ENCODE results near the gene TUFM. TPM values are rescaled to one million over a fixed set of nuclear protein-coding genes. Genes with fewer than 3 reads are reported as not detected.
"Not testable (repeated sequence)": the region's sequence is repeated elsewhere in the genome, so short reads cannot be mapped to it uniquely, and the experiment has no call there.

The TUFM gene
- polyA plus RNA-seq, 3 donors from 2014 or later, result 149 to 206 (median 153) TPM

DNA sequence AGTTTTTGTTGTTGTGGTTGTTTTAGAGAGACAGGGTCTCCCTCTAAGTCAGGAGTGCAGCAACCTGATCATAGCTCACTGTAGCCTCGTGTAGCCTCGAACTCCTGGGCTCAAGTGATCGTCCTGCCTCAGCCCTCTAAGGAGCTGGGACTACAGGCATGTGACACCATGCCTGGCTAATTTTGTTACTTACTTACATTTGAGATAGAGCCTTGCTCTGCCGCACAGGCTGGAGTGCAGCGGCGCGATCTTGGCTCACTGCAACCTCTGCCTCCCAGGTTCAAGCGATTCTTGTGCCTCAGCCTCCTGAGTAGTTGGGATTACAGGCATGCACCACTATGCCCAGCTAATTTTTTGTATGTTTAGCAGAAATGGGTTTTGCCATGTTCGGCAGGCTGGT is 21.5 kb upstream of the TUFM start:
- not testable (repeated sequence) for DNase-seq, H3K4me3 Mint-ChIP-seq, H3K27ac Mint-ChIP-seq

DNA sequence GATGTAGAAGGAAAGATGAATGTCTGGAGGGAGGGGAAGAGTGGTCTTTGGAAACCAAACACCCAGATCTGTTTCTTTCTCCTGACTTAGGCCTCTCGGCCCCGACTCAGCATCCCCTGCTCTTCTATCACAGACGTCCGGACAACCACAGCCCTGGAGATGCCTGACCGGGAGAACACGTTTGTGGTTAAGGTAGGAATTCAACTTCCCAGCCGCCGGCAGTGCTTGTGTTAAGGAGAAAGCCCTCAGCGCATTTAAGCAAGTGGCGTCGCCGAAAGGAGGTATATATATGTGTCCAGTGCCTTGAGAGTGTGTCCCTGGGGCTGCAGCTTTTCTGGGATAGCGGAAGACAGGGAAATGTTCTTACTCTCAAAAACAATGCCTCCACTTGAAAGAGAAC is 21.1 kb upstream of the TUFM start:
- Mint-ChIP-seq H3K36me3 (peaks cover 0 to 17% (median 9%) of the 10 kb centered on the region in 3 donors), H3K4me3 (peak overlapping the region in 1 of 5 donors; percentile 29), H3K27me3 (ENCODE audit: low read depth in 3 of 3) (peaks cover 0 to 3% (median 2%) of the 10 kb centered on the region in 3 donors), H3K4me1 (peaks cover 22 to 24% of the 10 kb centered on the region in 2 donors), H3K9me3 (peaks cover 0 to 1% (median 0%) of the 10 kb centered on the region in 6 donors), H3K27ac (peak overlapping the region in 2 of 6 donors; percentile 50 to 62)
- no peak for DNase-seq

More for the DNA sequence above, 21.5 kb upstream of the TUFM start:
- H3K27me3 Mint-ChIP-seq (ENCODE audit: low read depth in 3 of 3); H3K9me3 Mint-ChIP-seq: not testable (repeated sequence)
- Mint-ChIP-seq H3K4me1 (peaks cover 22 to 24% of the 10 kb centered on the region in 2 donors), H3K36me3 (peaks cover 0 to 17% (median 9%) of the 10 kb centered on the region in 3 donors)

DNA sequence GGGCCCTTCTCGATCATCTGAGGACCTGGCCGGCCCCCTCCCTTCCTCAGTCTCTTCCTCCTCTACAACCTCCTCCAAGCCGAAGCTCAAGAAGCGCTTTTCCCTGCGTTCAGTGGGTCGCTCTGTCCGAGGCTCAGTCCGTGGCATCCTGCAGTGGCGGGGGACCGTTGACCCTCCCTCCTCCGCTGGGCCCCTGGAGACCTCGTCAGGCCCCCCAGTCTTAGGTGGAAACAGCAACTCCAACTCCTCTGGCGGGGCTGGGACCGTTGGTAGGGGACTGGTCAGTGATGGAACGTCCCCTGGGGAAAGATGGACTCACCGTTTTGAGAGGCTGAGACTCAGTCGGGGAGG is 20.3 kb upstream of the TUFM start:
- Mint-ChIP-seq H3K27me3 (ENCODE audit: low read depth in 3 of 3) (peaks cover 0 to 3% (median 2%) of the 10 kb centered on the region in 3 donors), H3K27ac (peak overlapping the region in 2 of 6 donors; percentile 48 to 61), H3K4me3 (no peak overlapping the region), H3K9me3 (peaks cover 0 to 1% (median 0%) of the 10 kb centered on the region in 6 donors), H3K4me1 (peaks cover 22 to 24% of the 10 kb centered on the region in 2 donors), H3K36me3 (peaks cover 0 to 17% (median 9%) of the 10 kb centered on the region in 3 donors)
- no peak for DNase-seq

DNA sequence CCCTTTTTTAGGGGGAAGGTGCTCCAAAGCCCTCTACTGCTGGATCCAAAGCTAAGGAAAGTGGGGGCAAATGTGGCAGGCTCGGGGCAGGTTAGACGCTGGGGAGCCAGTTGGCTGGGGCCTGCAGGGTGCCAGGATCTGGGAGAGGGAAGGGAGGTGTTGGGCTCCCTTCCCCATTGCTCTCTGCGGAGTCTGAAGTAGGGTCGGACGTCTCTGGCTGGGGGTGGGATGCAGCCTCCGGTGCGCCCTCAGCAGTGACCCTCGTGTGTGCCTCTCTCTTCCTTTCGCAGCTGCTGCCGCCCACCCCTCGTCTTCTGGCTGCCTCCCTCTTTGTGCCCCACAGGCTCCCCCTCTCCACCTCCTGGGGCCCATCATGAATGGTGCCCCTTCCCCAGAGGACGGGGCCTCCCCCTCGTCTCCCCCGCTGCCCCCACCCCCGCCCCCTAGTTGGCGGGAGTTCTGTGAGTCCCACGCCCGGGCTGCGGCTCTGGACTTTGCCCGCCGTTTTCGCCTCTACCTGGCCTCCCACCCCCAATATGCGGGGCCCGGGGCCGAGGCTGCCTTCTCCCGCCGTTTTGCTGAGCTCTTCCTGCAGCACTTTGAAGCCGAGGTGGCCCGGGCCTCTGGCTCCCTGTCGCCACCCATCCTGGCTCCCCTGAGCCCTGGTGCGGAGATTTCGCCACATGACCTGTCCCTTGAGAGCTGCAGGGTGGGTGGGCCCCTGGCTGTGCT is 19.7 kb upstream of the TUFM start:
- peak overlapping the region in 1 of 6 donors; percentile 95 for H3K27ac Mint-ChIP-seq
- DNase-seq, result no peak

DNA sequence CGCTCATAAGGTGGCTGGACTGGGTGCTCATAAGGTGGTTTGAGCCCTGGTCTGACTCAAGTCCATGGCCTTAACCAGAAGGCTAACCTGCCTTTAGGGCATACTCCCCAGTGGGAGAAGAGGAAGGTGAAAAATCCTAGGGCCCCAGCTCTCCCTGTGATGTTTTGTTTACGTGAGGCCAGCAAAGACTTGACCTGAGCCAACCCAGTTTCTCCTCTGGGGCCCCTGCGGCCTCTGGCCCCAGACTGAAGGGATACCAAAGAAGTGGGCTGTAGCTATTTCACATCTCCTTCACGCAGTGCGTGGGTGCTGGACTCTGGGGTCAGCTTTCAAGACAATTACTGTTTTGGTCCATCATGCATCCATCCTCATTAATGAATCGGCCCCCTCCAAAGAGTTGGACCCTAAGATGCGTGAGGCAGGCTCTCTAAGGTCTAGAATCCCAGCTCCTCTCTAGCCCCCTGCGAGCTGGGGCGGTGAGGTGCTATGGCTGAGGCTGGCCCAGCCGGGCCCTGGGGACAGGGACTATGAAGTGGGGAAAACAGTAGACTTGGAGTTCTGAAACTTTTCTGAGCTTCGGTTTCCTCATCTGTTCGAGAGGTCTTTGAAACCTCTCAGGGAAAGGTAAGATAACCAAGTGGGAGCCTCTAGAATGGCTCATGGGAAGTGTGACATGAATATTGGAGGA is 19.0 kb upstream of the TUFM start:
- Mint-ChIP-seq H3K4me1 (peaks cover 22 to 24% of the 10 kb centered on the region in 2 donors), H3K9me3 (peaks cover 0 to 1% (median 0%) of the 10 kb centered on the region in 6 donors), H3K27ac (peak overlapping the region; percentile 73 to 99 (median 94)), H3K4me3 (peak overlapping the region; percentile 98 to 99 (median 98)), H3K27me3 (ENCODE audit: low read depth in 3 of 3) (peaks cover 0 to 3% (median 2%) of the 10 kb centered on the region in 3 donors), H3K36me3 (peaks cover 0 to 14% (median 5%) of the 10 kb centered on the region in 3 donors)
- no peak for DNase-seq

More for the DNA sequence above, 19.7 kb upstream of the TUFM start:
- Mint-ChIP-seq H3K4me3 (no peak overlapping the region), H3K4me1 (peaks cover 22 to 24% of the 10 kb centered on the region in 2 donors), H3K36me3 (peaks cover 0 to 17% (median 9%) of the 10 kb centered on the region in 3 donors), H3K27me3 (ENCODE audit: low read depth in 3 of 3) (peaks cover 0 to 3% (median 2%) of the 10 kb centered on the region in 3 donors), H3K9me3 (peaks cover 0 to 1% (median 0%) of the 10 kb centered on the region in 6 donors)

DNA sequence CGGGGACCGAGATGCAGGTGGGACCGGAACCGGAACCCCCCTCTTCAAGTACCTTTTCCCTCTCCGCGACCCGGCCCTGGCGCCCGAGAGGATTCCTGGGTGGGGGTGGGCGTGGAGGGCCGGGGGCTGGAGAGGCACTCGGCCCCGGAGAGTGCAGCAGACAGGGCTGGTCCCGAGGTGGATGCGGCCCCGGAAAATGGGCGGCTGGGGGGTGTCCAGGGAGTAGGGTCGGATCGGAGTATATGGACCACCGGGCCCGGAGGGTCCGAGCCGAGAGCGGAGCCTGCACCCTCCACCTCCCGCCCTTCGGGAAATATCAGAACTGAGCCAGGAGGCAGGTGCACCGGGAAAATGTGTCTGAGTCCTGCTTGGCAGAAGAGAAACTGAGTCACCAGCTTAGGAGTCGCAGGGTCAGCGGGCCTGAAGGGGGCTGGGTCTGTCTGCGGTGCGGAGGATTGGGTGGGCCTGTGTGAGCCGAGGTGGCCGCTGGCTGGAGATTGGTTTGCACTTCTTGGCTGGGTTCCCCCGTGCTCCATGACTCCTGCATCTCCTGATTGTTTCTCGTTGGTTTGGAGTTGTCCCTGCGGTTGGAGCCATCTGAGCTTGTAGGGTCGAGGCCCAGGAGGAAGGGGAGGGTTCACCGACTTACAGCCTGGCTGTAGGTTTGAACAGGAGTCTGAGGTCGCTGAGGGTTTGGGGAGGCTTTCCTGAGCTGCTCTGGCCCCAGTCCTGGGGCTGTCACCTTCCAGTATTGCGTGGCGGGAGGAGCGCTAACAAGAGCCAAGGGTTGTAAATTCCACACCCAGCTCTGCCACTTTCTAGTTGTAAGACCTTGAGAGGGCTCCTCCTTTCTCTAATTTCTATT is 18.0 kb upstream of the TUFM start:
- peaks cover 0 to 1% (median 0%) of the 10 kb centered on the region in 6 donors for H3K9me3 Mint-ChIP-seq
- H3K36me3 Mint-ChIP-seq, result peaks cover 0 to 4% (median 0%) of the 10 kb centered on the region in 3 donors
- peak overlapping the region; percentile 93 to 99 (median 97) for H3K27ac Mint-ChIP-seq
- no peak for DNase-seq
- peak overlapping the region; percentile 98 to 99 (median 98) for H3K4me3 Mint-ChIP-seq
- H3K4me1 Mint-ChIP-seq, result peaks cover 22 to 24% of the 10 kb centered on the region in 2 donors
- H3K27me3 Mint-ChIP-seq (ENCODE audit: low read depth in 3 of 3), result peaks cover 0 to 3% (median 2%) of the 10 kb centered on the region in 3 donors

DNA sequence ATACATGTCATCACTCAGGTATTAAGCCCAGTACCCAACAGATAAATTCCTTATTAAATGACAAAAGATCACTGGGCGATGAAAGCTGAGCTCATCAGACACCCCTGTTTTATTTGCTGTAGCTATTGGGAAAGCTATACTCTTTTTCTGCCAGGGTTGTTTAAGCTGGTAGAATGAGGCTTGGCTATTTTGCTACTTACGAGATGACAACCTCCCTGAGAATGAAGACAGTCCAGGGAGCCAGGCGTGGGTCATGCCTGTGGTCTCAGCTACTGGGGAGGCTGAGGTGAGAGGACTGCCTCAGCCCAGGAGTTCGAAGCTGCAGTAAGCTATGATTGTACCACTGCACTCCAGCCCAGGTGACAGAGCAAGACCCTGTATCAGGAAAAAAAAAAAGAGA is 13.2 kb upstream of the TUFM start:
- Mint-ChIP-seq H3K4me3 (no peak overlapping the region), H3K4me1 (peaks cover 8 to 11% of the 10 kb centered on the region in 2 donors), H3K9me3 (no peaks in the 10 kb centered on the region), H3K27ac (peak overlapping the region in 1 of 6 donors; percentile 13), H3K36me3 (no peaks in the 10 kb centered on the region), H3K27me3 (ENCODE audit: low read depth in 3 of 3) (peaks cover 0 to 2% (median 0%) of the 10 kb centered on the region in 3 donors)
- DNase-seq, result no peak

DNA sequence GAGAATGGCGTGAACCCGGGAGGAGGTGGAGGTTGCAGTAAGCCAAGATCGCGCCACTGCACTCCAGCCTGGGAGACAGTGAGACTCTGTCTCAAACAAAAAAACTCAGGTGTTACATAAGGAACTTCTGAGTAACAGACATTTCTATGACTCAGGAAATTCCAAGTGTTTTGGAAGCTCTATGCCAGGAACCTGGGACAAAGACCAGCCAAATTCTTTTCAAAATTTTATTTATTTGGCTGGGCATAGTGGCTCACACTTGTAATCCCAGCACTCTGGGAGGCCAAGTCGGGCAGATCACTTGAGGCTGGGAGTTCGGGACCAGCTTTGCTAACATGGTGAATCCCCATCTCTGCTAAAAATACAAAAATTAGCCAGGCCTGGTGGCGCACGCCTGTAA is 12.3 kb upstream of the TUFM start:
- peaks cover 0 to 2% (median 0%) of the 10 kb centered on the region in 3 donors for H3K27me3 Mint-ChIP-seq (ENCODE audit: low read depth in 3 of 3)
- no peaks in the 10 kb centered on the region for H3K9me3 Mint-ChIP-seq
- H3K36me3 Mint-ChIP-seq, result no peaks in the 10 kb centered on the region
- H3K4me3 Mint-ChIP-seq, result no peak overlapping the region
- H3K4me1 Mint-ChIP-seq, result peaks cover 4 to 7% of the 10 kb centered on the region in 2 donors
- no peak for DNase-seq
- H3K27ac Mint-ChIP-seq, result no peak overlapping the region

DNA sequence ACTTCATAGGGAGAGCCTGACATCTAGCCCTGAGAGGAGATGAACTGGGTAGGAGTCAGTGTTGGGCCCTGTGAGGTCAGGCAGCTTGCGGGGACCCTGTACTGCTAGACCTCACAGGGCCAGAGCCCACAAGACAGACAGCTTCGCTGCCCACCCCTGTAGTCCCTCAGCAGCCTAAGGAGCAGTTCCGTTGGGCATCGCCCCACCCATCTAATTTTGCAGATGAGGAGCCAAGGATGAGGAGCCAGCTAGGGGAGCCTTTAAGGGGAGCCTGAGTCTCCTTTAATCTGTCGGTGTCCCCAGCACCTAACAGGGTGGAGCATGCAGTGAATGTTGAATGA is 755 bp upstream of the TUFM start:
- DNase-seq, result no peak
- Mint-ChIP-seq H3K9me3 (no peaks in the 10 kb centered on the region), H3K4me1 (peaks cover 32 to 33% of the 10 kb centered on the region in 2 donors), H3K27ac (peak overlapping the region; percentile 86 to 97 (median 94)), H3K36me3 (peaks cover 0 to 6% (median 4%) of the 10 kb centered on the region in 3 donors), H3K4me3 (peak overlapping the region; percentile 89 to 97 (median 94)), H3K27me3 (ENCODE audit: low read depth in 3 of 3) (peaks cover 1 to 7% (median 2%) of the 10 kb centered on the region in 3 donors)

DNA sequence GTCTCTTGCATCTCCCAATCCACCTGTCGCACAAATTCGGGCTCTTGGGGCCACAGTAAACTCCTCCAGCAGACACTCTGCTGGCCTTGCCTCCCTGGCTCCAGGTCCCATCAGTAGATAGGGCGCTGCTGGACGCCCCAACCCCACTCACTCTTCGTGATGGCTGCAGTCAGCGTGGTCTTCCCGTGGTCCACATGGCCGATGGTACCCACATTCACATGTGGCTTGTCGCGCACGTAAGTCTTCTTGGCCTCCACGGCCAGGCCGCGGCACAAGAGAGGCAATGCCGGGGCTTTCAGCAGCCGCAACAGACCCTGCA is 428 bp downstream of the TUFM start:
- H3K27me3 Mint-ChIP-seq (ENCODE audit: low read depth in 3 of 3), result peaks cover 1 to 8% (median 2%) of the 10 kb centered on the region in 3 donors
- no peaks in the 10 kb centered on the region for H3K9me3 Mint-ChIP-seq
- peak overlapping the region; percentile 86 to 97 (median 94) for H3K27ac Mint-ChIP-seq
- peaks cover 32 to 33% of the 10 kb centered on the region in 2 donors for H3K4me1 Mint-ChIP-seq
- H3K4me3 Mint-ChIP-seq, result peak overlapping the region; percentile 89 to 97 (median 94)
- DNase-seq, result no peak
- H3K36me3 Mint-ChIP-seq, result peaks cover 0 to 6% (median 4%) of the 10 kb centered on the region in 3 donors

DNA sequence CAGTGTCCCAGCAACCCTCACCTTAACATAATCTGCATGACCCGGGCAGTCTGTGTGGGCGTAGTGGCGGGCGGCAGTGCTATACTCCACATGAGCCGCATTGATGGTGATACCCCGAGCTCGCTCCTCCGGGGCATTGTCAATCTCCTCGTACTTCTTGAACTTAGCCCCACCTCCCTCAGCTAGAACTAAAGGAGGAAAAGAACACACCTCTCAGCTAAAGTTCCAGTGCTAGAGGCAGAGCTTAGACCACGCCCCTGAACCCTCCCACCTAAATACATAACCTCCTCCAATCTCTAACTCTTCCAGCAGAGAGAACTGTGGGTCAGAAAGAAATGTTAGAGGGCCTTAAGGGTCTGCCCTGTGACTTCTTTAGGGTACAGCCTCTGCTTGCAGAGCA is 855 bp downstream of the TUFM start:
- Mint-ChIP-seq H3K27ac (peak overlapping the region; percentile 86 to 97 (median 94)), H3K27me3 (ENCODE audit: low read depth in 3 of 3) (peaks cover 1 to 8% (median 2%) of the 10 kb centered on the region in 3 donors), H3K4me3 (peak overlapping the region; percentile 89 to 97 (median 94)), H3K9me3 (no peaks in the 10 kb centered on the region), H3K36me3 (peaks cover 0 to 6% (median 4%) of the 10 kb centered on the region in 3 donors), H3K4me1 (peaks cover 32 to 33% of the 10 kb centered on the region in 2 donors)
- DNase-seq, result no peak

DNA sequence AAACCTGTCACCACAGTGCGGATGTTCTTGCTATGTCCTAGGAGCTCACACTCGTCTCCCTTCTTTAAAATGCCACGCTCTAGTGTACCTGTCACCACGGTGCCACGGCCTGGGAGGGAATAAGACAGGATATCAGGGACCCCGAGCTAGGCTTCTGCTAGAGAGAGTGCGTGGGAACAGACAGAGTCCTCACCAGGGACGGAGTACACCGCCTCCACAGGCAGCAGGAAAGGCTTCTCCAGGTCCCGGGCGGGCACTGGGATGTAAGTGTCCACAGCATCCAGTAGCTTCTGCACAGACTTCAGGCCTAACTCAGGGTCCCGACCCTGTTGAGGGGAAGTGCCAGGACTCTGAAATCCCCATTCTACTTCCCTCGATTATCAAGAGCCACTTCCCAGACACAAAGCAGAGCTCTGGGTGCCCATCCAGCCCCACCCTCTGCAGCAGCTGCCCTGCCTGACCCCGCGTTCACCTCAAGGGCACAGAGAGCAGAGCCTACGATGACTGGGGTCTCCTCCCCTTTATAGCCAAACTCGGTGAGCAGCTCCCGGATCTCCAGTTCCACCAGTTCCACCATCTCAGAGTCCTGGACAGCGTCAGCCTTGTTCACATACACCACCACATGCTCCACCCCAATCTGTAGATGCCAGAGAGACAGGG is 1.8 kb downstream of the TUFM start:
- Mint-ChIP-seq H3K4me3 (peak overlapping the region; percentile 35 to 97 (median 94)), H3K36me3 (peaks cover 0 to 6% (median 4%) of the 10 kb centered on the region in 3 donors), H3K9me3 (no peaks in the 10 kb centered on the region), H3K4me1 (peaks cover 32 to 33% of the 10 kb centered on the region in 2 donors), H3K27me3 (ENCODE audit: low read depth in 3 of 3) (peaks cover 1 to 8% (median 2%) of the 10 kb centered on the region in 3 donors), H3K27ac (peak overlapping the region in 4 of 6 donors; percentile 94 to 97 (median 94))
- DNase-seq, result no peak

DNA sequence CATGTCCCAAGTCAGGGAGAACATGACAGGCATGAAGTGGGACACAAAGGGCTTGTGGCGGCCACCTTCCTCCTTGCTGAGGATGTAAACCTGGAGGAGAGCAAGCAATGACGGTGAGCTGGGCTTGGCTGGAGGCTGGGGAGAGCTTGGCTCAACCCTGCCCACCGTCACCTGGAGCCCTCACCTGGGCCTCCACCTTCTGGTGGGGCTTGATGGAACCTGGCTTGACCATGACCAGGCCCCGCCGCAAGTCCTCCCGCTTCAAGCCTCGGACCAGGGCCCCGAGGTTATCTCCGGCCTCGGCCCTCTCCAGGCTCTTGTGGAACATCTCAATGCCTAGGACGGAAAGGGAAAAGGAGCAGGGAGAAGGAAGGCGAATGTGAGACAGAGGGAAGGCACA is 2.4 kb downstream of the TUFM start:
- Mint-ChIP-seq H3K9me3 (no peaks in the 10 kb centered on the region), H3K27me3 (ENCODE audit: low read depth in 3 of 3) (peaks cover 1 to 8% (median 2%) of the 10 kb centered on the region in 3 donors), H3K4me1 (peaks cover 32 to 33% of the 10 kb centered on the region in 2 donors), H3K4me3 (no peak overlapping the region), H3K27ac (no peak overlapping the region), H3K36me3 (peaks cover 0 to 6% (median 4%) of the 10 kb centered on the region in 3 donors)
- DNase-seq, result no peak

Data from immature natural killer cell (primary cell).